LHCN-M2 (cell line): ENCODE data around the gene MST1. TPM values are rescaled to one million over a fixed set of nuclear protein-coding genes. Genes with fewer than 3 reads are reported as not detected.

ENCODE experiments used
- DNase-seq: peaks from one replicate; pipeline ENCODE4 v3.0.0-alpha.2; 2012; ENCODE audit warnings: low read depth
- total RNA-seq: library from RNA; depleted of rRNA; stranded (reverse); fragments of >200 nt; gene quantifications from 2 replicates; pipeline ENCODE4 v1.2.3, GENCODE V29; 2014

MST1 gene
- total RNA-seq, 1 experiment from 2014 or later, result 7.7 TPM

GRCh38 chr3:49680493-49681231 lies 8.6 kb downstream of the MST1 start:
- no peak for DNase-seq

- no peak for DNase-seq
Observed at GRCh38 chr3:49675912-49676311, 13.4 kb downstream of the MST1 start.

GRCh38 chr3:49674497-49674983 lies 14.7 kb downstream of the MST1 start:
- no peak for DNase-seq

GRCh38 chr3:49673715-49674496 lies 15.4 kb downstream of the MST1 start, which contains the start of gene APEH:
APEH (plus strand) TSS chr3:49674351; CDS start chr3:49674402, 51 bp downstream.
- DNase-seq, result peak; percentile 98

GRCh38 chr3:49673121-49673714 lies 16.1 kb downstream of the MST1 start:
- DNase-seq, result no peak

- peak; percentile 38 for DNase-seq
Observed at GRCh38 chr3:49671291-49672288, 17.7 kb downstream of the MST1 start.

- no peak for DNase-seq
Observed at GRCh38 chr3:49670940-49671290, 18.4 kb downstream of the MST1 start.

GRCh38 chr3:49669352-49669751 lies 19.9 kb downstream of the MST1 start:
- no peak for DNase-seq

- peak; percentile 25 for DNase-seq
Observed at GRCh38 chr3:49668861-49669260, 20.4 kb downstream of the MST1 start.

- DNase-seq, result no peak
Observed at GRCh38 chr3:49668414-49668797, 20.9 kb downstream of the MST1 start.

- DNase-seq, result no peak
Observed at GRCh38 chr3:49667701-49668413, 21.4 kb downstream of the MST1 start.

GRCh38 chr3:49666592-49666991 lies 22.7 kb downstream of the MST1 start:
- DNase-seq, result no peak

GRCh38 chr3:49665822-49666519 lies 23.3 kb downstream of the MST1 start:
- no peak for DNase-seq

GRCh38 chr3:49664300-49664699 lies 25.0 kb downstream of the MST1 start:
- no peak for DNase-seq

- no peak for DNase-seq
Observed at GRCh38 chr3:49663831-49664230, 25.4 kb downstream of the MST1 start.

GRCh38 chr3:49662720-49663413 lies 26.4 kb downstream of the MST1 start:
- no peak for DNase-seq

- no peak for DNase-seq
Observed at GRCh38 chr3:49662021-49662420, 27.3 kb downstream of the MST1 start.

- DNase-seq, result no peak
Observed at GRCh38 chr3:49661281-49661680, 28.0 kb downstream of the MST1 start.

- DNase-seq, result no peak
Observed at GRCh38 chr3:49659756-49660155, 29.5 kb downstream of the MST1 start.
